Neural cell (in vitro differentiated cells): ENCODE measurements around the gene CNOT10.

Experiments used
- CTCF ChIP-seq: fragments of 450-650 bp; IDR thresholded peaks from 2 replicates; pipeline ENCODE4 v1.5.1; 2014; ENCODE audit warnings: antibody characterized with exemption, mild to moderate bottlenecking, moderate library complexity; ENCODE audit not compliant: poor library complexity, severe bottlenecking
- EP300 ChIP-seq: fragments of 450-650 bp; conservative IDR thresholded peaks from 2 replicates; pipeline ENCODE4 v1.6.1; 2014; ENCODE audit warnings: antibody characterized with exemption, mild to moderate bottlenecking, moderate library complexity; ENCODE audit not compliant: poor library complexity, severe bottlenecking
- POLR2AphosphoS5 ChIP-seq: IDR thresholded peaks from 2 replicates; pipeline ENCODE4 v1.6.1; 2012
- RAD21 ChIP-seq: fragments of 450-650 bp; conservative IDR thresholded peaks from 2 replicates; pipeline ENCODE4 v1.6.1; 2014; ENCODE audit warnings: antibody characterized with exemption, mild to moderate bottlenecking, moderate library complexity
- REST ChIP-seq: IDR thresholded peaks from 2 replicates; pipeline ENCODE4 v1.6.1; 2012; ENCODE audit warnings: borderline replicate concordance
- SMC3 ChIP-seq: fragments of 450-650 bp; conservative IDR thresholded peaks from 2 replicates; pipeline ENCODE4 v1.6.1; 2014; ENCODE audit warnings: antibody characterized with exemption, mild to moderate bottlenecking, moderate library complexity; ENCODE audit not compliant: poor library complexity

GRCh38 chr3:32725721-32726120 is 40.7 kb downstream of the CNOT10 start:
- TF ChIP-seq CTCF (no peak), REST (no peak), RAD21 (no peak), POLR2AphosphoS5 (no peak), EP300 (no peak), SMC3 (no peak)
